ENCODE data around the gene MAD1L1. TPM values are rescaled to one million over a fixed set of nuclear protein-coding genes. Genes with fewer than 3 reads are reported as not detected.
"Not testable (repeated sequence)": the region's sequence is repeated elsewhere in the genome, so short reads cannot be mapped to it uniquely, and the experiment has no call there.

Gene MAD1L1
- total RNA-seq, 1 donor from 2014 or later = 17.9 TPM

- no peak for ATAC-seq (ENCODE audit: poor library complexity)
- intact Hi-C loops (cut with DNase I) = no loop called here
- peak; percentile 25 for DNase-seq
Observed at GRCh38 chr7:2043316-2044039, 189.3 kb downstream of the MAD1L1 start.

- no peak for ATAC-seq (ENCODE audit: poor library complexity)
- DNase-seq = peak; percentile 7
Observed at GRCh38 chr7:2042650-2043049, 190.1 kb downstream of the MAD1L1 start.

GRCh38 chr7:2041496-2042367 lies 191.0 kb downstream of the MAD1L1 start:
- ATAC-seq (ENCODE audit: poor library complexity) = no peak
- intact Hi-C loops (cut with DNase I) = no loop called here
- DNase-seq = peak; percentile 24

More at GRCh38 chr7:2042650-2043049, 190.1 kb downstream of the MAD1L1 start:
- intact Hi-C loops (cut with DNase I) = no loop called here

GRCh38 chr7:2040893-2041270 lies 191.9 kb downstream of the MAD1L1 start:
- ATAC-seq (ENCODE audit: poor library complexity) = no peak
- intact Hi-C loops (cut with DNase I) = no loop called here
- DNase-seq = peak; percentile 13

- intact Hi-C loops (cut with DNase I) = no loop called here
- DNase-seq (peak; percentile 23), ATAC-seq (ENCODE audit: poor library complexity) (no peak)
Observed at GRCh38 chr7:2040201-2040892, 192.4 kb downstream of the MAD1L1 start.

GRCh38 chr7:2038931-2039728 lies 193.6 kb downstream of the MAD1L1 start:
- intact Hi-C loops (cut with DNase I) = no loop called here
- ATAC-seq (ENCODE audit: poor library complexity) (peak; percentile 14), DNase-seq (peak; percentile 22)

- DNase-seq = peak; percentile 66
- intact Hi-C loops (cut with DNase I) = no loop called here
- peak; percentile 84 for ATAC-seq (ENCODE audit: poor library complexity)
Observed at GRCh38 chr7:2037808-2038522, 194.8 kb downstream of the MAD1L1 start.

GRCh38 chr7:2037301-2037807 lies 195.4 kb downstream of the MAD1L1 start:
- DNase-seq = peak; percentile 36
- intact Hi-C loops (cut with DNase I) = no loop called here
- ATAC-seq (ENCODE audit: poor library complexity) = peak; percentile 35

GRCh38 chr7:2036786-2037185 lies 196.0 kb downstream of the MAD1L1 start:
- ATAC-seq (ENCODE audit: poor library complexity) (no peak), DNase-seq (peak; percentile 24)
- intact Hi-C loops (cut with DNase I) = no loop called here

- intact Hi-C loops (cut with DNase I); ATAC-seq (ENCODE audit: poor library complexity); DNase-seq: not testable (repeated sequence)
Observed at GRCh38 chr7:2036201-2036600, 196.5 kb downstream of the MAD1L1 start.

- ATAC-seq (ENCODE audit: poor library complexity) = no peak
Observed at GRCh38 chr7:2034291-2035201, 198.2 kb downstream of the MAD1L1 start.

GRCh38 chr7:2033586-2034135 lies 199.1 kb downstream of the MAD1L1 start:
- ATAC-seq (ENCODE audit: poor library complexity) (no peak), DNase-seq (no peak)
- intact Hi-C loops (cut with DNase I) = no loop called here

More at GRCh38 chr7:2034291-2035201, 198.2 kb downstream of the MAD1L1 start:
- intact Hi-C loops (cut with DNase I) = no loop called here
- peak; percentile 20 for DNase-seq

- no peak for ATAC-seq (ENCODE audit: poor library complexity)
- intact Hi-C loops (cut with DNase I) = no loop called here
- peak; percentile 32 for DNase-seq
Observed at GRCh38 chr7:2032876-2033407, 199.8 kb downstream of the MAD1L1 start.

GRCh38 chr7:2032030-2032875 lies 200.5 kb downstream of the MAD1L1 start:
- intact Hi-C loops (cut with DNase I) = no loop called here
- ATAC-seq (ENCODE audit: poor library complexity) (peak; percentile 86), DNase-seq (peak; percentile 67)

- peak; percentile 32 for DNase-seq
- peak; percentile 18 for ATAC-seq (ENCODE audit: poor library complexity)
- intact Hi-C loops (cut with DNase I) = no loop called here
Observed at GRCh38 chr7:2031451-2031845, 201.3 kb downstream of the MAD1L1 start.
